T-helper 1 cell (primary cell): ENCODE results near the gene PCSK1N.

Experiments used
- DNase-seq, 5 donors: peaks; one replicate each; pipeline ENCODE4 v3.0.0-alpha.2; 2012 to 2020

Gene PCSK1N

GRCh38 chrX:48789366-48790220 lies 45.8 kb downstream of the PCSK1N start:
- no peak for DNase-seq

- DNase-seq, result no peak
These were observed 47.6 kb downstream of the PCSK1N start for GRCh38 chrX:48787505-48788443.

- DNase-seq, result no peak
These were observed 48.4 kb downstream of the PCSK1N start for GRCh38 chrX:48786825-48787504.

- no peak for DNase-seq
These were observed 49.0 kb downstream of the PCSK1N start, which contains the start of gene GATA1 for GRCh38 chrX:48786341-48786800. GATA1 (plus strand) TSS chrX:48786590; CDS start chrX:48791110, 4,520 bp downstream.

GRCh38 chrX:48785540-48786214 lies 49.7 kb downstream of the PCSK1N start:
- no peak for DNase-seq

- DNase-seq, result no peak
These were observed 50.2 kb downstream of the PCSK1N start for GRCh38 chrX:48785186-48785539.

- no peak for DNase-seq
These were observed 50.7 kb downstream of the PCSK1N start for GRCh38 chrX:48784726-48785125.

- no peak for DNase-seq
These were observed 52.6 kb downstream of the PCSK1N start for GRCh38 chrX:48782795-48783194.

GRCh38 chrX:48782216-48782615 lies 53.2 kb downstream of the PCSK1N start:
- no peak for DNase-seq

GRCh38 chrX:48781705-48782104 lies 53.7 kb downstream of the PCSK1N start:
- DNase-seq, result no peak
